Measurements from ENCODE around the gene NBEAL2. TPM values are rescaled to one million over a fixed set of nuclear protein-coding genes. Genes with fewer than 3 reads are reported as not detected.
A peak's percentile ranks its signal among the peaks of the same experiment; 100 is the strongest.

NBEAL2 gene
- total RNA-seq, 4 donors from 2014 or later, result 4.1 to 8.7 (median 7.5) TPM

DNA sequence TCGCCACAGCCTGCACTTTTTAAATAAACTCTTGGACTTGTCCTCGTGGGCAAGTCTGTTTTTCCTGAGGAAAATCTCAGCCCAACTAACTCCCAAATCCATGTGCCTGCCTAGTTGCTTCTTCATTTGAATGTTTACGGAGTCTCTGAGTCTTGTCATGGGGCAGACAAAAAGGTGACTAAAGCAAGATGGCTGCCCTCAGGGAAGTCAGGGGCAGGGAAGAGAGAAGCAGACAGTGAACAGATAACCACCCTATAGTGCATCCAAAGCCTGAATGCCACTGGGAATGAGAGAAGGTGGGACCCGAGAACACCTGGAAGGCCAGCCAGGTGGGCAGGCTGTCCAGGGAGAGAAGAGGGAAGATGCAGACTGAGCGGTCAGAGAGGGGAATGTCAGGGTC is 24.3 kb upstream of the NBEAL2 start:
- ATAC-seq (no peak), DNase-seq (no peak)
- H3K9me3 ChIP-seq, result no peaks in the 10 kb centered on the region
- H3K27ac ChIP-seq, result peak overlapping the region; percentile 32 to 87 (median 49)
- TF ChIP-seq, protein P1, sequence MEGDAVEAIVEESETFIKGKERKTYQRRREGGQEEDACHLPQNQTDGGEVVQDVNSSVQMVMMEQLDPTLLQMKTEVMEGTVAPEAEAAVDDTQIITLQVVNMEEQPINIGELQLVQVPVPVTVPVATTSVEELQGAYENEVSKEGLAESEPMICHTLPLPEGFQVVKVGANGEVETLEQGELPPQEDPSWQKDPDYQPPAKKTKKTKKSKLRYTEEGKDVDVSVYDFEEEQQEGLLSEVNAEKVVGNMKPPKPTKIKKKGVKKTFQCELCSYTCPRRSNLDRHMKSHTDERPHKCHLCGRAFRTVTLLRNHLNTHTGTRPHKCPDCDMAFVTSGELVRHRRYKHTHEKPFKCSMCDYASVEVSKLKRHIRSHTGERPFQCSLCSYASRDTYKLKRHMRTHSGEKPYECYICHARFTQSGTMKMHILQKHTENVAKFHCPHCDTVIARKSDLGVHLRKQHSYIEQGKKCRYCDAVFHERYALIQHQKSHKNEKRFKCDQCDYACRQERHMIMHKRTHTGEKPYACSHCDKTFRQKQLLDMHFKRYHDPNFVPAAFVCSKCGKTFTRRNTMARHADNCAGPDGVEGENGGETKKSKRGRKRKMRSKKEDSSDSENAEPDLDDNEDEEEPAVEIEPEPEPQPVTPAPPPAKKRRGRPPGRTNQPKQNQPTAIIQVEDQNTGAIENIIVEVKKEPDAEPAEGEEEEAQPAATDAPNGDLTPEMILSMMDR (IDR thresholded peaks at IDR 0.05 in 4 of 5, conservative IDR thresholded peaks at IDR 0.05 in 1 of 5), result no peak
- no peak for TF ChIP-seq POLR2A (IDR thresholded peaks at IDR 0.05)
- no peaks in the 10 kb centered on the region for H3K36me3 ChIP-seq
- no peaks in the 10 kb centered on the region for H3K27me3 ChIP-seq
- no peak overlapping the region for H3K4me3 ChIP-seq
- in situ Hi-C loops (cut with MboI; ENCODE audit: low sequenced_read_pairs in 4 of 4) (no loop called here), intact Hi-C loops (cut with DNase I; ENCODE audit: low total_unique reads) (no loop called here)
- peaks cover 79 to 83% of the 10 kb centered on the region in 2 donors for H3K4me1 ChIP-seq

DNA sequence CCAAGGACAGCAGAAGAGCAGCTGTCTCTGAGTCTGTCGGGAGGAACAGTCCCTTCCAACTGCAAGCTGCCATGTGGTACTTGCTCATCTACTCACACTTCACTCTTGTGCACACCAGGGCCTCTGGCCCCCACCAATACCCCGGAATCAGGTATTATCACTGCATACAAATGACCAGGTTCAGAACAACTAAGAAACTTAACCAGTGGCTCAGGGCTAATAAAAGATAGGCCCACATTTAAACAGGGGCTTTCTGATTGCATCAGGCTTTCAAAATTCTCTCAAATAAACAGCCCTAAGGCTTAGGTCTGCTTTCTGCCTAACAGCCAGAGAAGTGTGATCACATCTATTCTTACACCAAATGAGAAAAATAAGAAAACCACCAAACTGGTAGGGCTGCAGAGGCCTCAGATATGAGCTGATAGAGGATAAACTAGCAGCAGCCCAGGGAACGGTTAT is 23.6 kb upstream of the NBEAL2 start:
- no peak for ATAC-seq
- peaks cover 83 to 84% of the 10 kb centered on the region in 2 donors for H3K4me1 ChIP-seq
- no peak overlapping the region for H3K4me3 ChIP-seq
- no peaks in the 10 kb centered on the region for H3K27me3 ChIP-seq
- in situ Hi-C loops (cut with MboI; ENCODE audit: low sequenced_read_pairs in 4 of 4), result no loop called here
- DNase-seq, result no peak
- TF ChIP-seq, protein P1 (IDR thresholded peaks at IDR 0.05 in 4 of 5, conservative IDR thresholded peaks at IDR 0.05 in 1 of 5), result no peak
- TF ChIP-seq POLR2A (IDR thresholded peaks at IDR 0.05), result no peak
- H3K9me3 ChIP-seq, result no peaks in the 10 kb centered on the region
- intact Hi-C loops (cut with DNase I; ENCODE audit: low total_unique reads), result no loop called here
- H3K27ac ChIP-seq, result peak overlapping the region; percentile 32 to 87 (median 50)
- H3K36me3 ChIP-seq, result no peaks in the 10 kb centered on the region

DNA sequence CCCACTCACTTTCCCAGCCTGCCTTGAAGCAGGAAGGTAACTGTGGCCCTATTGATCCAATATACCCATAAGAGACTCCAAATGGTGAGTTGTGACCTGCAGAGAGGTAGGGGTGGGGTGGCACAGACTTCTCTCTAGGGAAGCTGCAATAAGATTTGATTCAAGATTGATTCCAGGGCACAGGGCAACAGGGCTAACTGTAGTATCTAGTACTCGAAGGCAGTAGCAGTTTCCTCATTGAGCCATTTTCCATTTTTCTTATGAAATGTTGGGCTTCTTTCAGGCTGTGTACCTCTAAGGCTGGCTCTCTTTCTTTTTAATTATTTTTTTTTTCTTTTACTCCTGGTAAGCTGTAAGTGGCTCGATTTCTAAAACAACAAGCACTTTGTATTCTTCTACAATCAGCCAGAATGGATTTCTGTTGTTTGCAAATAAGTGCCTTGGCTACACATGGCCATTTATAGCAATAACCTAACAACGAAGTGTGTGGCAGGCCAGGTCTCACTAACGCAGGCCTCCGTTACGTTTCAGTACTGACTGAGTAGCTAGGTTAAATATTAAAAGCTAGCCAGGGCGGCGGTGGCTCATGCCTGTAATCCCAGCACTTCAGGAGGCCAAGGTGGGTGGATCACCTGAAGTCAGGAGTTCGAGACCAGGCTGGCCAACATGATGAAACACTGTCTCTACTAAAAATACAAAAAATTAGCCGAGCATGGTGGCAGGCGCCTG is 22.2 kb upstream of the NBEAL2 start:
- Histone ChIP-seq H3K4me1 (peaks cover 90 to 92% of the 10 kb centered on the region in 2 donors), H3K36me3 (no peaks in the 10 kb centered on the region), H3K27me3 (no peaks in the 10 kb centered on the region), H3K4me3 (no peak overlapping the region), H3K9me3 (no peaks in the 10 kb centered on the region), H3K27ac (peak overlapping the region; percentile 84 to 87 (median 86))
- intact Hi-C loops (cut with DNase I; ENCODE audit: low total_unique reads) (no loop called here), in situ Hi-C loops (cut with MboI; ENCODE audit: low sequenced_read_pairs in 4 of 4) (no loop called here)
- TF ChIP-seq, protein P1 (IDR thresholded peaks at IDR 0.05 in 4 of 5, conservative IDR thresholded peaks at IDR 0.05 in 1 of 5), result no peak
- TF ChIP-seq POLR2A (IDR thresholded peaks at IDR 0.05), result no peak
- ATAC-seq (no peak), DNase-seq (no peak)

DNA sequence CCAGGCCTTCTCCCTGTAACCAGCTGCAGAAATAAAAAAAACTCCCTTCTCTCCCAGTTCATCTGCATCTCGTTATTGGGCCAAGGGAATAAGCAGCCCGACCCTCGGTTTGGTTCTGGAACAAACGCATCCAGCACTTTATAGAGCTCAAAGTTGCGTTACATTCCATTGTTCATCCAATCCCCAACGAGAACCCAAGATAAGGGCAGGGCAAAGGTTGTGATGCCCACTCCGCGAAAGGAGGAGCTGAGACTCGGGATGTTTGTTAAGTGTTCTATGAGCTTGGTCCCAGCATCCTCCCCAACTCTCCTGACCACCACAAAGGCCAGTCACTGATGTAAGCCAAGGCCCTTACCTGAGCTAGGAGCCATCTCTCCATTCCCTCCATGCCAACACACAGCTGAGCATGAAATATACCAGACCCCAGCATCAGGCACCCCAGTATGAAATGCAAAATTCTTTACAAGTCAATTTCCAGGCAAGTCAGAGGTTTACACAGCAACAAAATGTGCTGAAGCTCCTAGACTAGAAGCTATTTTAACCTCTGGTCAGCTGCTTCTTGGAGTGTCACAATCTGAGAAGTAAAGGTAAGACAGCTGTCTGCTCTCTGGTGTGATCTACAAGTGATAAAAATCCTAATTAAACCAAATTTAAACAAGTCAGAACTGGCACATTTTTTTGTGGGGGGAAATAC is 20.9 kb upstream of the NBEAL2 start:
- no peak for DNase-seq
- intact Hi-C loops (cut with DNase I; ENCODE audit: low total_unique reads), result no loop called here
- peak overlapping the region; percentile 84 to 87 (median 86) for H3K27ac ChIP-seq
- H3K36me3 ChIP-seq, result no peaks in the 10 kb centered on the region
- H3K27me3 ChIP-seq, result no peaks in the 10 kb centered on the region
- peaks cover 86 to 92% of the 10 kb centered on the region in 2 donors for H3K4me1 ChIP-seq
- no peak overlapping the region for H3K4me3 ChIP-seq
- no peaks in the 10 kb centered on the region for H3K9me3 ChIP-seq
- TF ChIP-seq, protein P1 (IDR thresholded peaks at IDR 0.05 in 4 of 5, conservative IDR thresholded peaks at IDR 0.05 in 1 of 5), result no peak
- no peak for TF ChIP-seq POLR2A (IDR thresholded peaks at IDR 0.05)
- in situ Hi-C loops (cut with MboI; ENCODE audit: low sequenced_read_pairs in 4 of 4), result no loop called here
- ATAC-seq, result peak; percentile 86 to 89

Data from gastrocnemius medialis (tissue), 4 donors.